ENCODE results near the gene GPR152. TPM values are rescaled to one million over a fixed set of nuclear protein-coding genes. Genes with fewer than 3 reads are reported as not detected.

The GPR152 gene
- total RNA-seq, 4 donors from 2014 or later: not detected

GRCh38 chr11:67401495-67402191 lies 50.9 kb downstream of the GPR152 start, which contains the start of gene PPP1CA:
Gene PPP1CA (minus strand): TSS chr11:67401858. CDS start chr11:67401782, 76 bp downstream.
- TF ChIP-seq EP300 (IDR thresholded peaks at IDR 0.05): no peak
- TF ChIP-seq POLR2A (IDR thresholded peaks at IDR 0.05): peak; percentile 80 to 86
- peak in 3 of 4 experiments; percentile 14 to 42 (median 31) for TF ChIP-seq CTCF (IDR thresholded peaks at IDR 0.05)
- TF ChIP-seq POLR2AphosphoS5 (IDR thresholded peaks at IDR 0.05): peak; percentile 74
- Histone ChIP-seq H3K4me1 (peaks cover 0 to 63% (median 18%) of the 10 kb centered on the region in 3 donors), H3K27me3 (peaks cover 36% of the 10 kb centered on the region), H3K4me3 (peak within 1 kb of the TSS; percentile 77 to 94), H3K27ac (peak within 1 kb of the TSS; percentile 73 to 97 (median 96)), H3K9me3 (no peaks in the 10 kb centered on the region), H3K36me3 (peaks cover 0 to 39% of the 10 kb centered on the region in 2 donors)
- 0% methylated on average over 1 to 13 of the region's 73 CpGs for WGBS, 2 donors (ENCODE audit: low coverage in 1 of 2)
- ATAC-seq: peak; percentile 94

Small RNA genes lying within 50 kb of the gene (small RNA-seq; reads per million reads assigned to genes)
- gene MIR6752: 0 to 0.13 (median 0) reads per million in 4 donors

Other genes starting within 250 kb of the GPR152 start
- gene GRK2, start 186.3 kb downstream of the GPR152 start, total RNA-seq: 10 to 100 TPM; 44.0 to 76.9 (median 64.8) TPM
- 10 to 100 TPM; 25.6 to 61.6 (median 32.3) TPM for gene ANKRD13D, start 163.4 kb downstream of the GPR152 start, total RNA-seq
- gene SSH3, start 149.2 kb downstream of the GPR152 start, total RNA-seq: 10 to 100 TPM; 33.9 to 58.4 (median 41.9) TPM
- gene POLD4, start 99.2 kb downstream of the GPR152 start, total RNA-seq: 10 to 100 TPM; 65.7 to 87.3 (median 74.4) TPM
- gene CLCF1, start 79.1 kb downstream of the GPR152 start, total RNA-seq: 10 to 100 TPM in 1 of 4 donors, 1 to 10 TPM in 3; 6.1 to 21.7 (median 9.4) TPM
- 10 to 100 TPM in 2 of 4 donors, 1 to 10 TPM in 2; 8.5 to 16.0 (median 11.1) TPM for gene RAD9A, start 60.7 kb downstream of the GPR152 start, total RNA-seq
- 10 to 100 TPM; 49.9 to 78.6 (median 63.4) TPM for gene PPP1CA, start 50.9 kb downstream of the GPR152 start, total RNA-seq
- gene TBC1D10C, start 48.6 kb downstream of the GPR152 start, total RNA-seq: 1 to 10 TPM in 3 of 4 donors, under 1 TPM in 1; 0.30 to 2.0 (median 1.5) TPM
- 1 to 10 TPM in 3 of 4 donors, under 1 TPM in 1; 0.73 to 3.3 (median 1.6) TPM for gene CARNS1, start 37.1 kb downstream of the GPR152 start, total RNA-seq
- 10 to 100 TPM; 35.8 to 49.7 (median 45.6) TPM for gene RPS6KB2, start 24.2 kb downstream of the GPR152 start, total RNA-seq
- gene PTPRCAP, start 15.0 kb downstream of the GPR152 start, total RNA-seq: 1 to 10 TPM; 3.5 to 6.4 (median 4.2) TPM
- 10 to 100 TPM; 48.3 to 82.4 (median 67.6) TPM for gene CORO1B, start 9.3 kb downstream of the GPR152 start, total RNA-seq
- gene CABP4, start 2.6 kb upstream of the GPR152 start, total RNA-seq: 1 to 10 TPM in 1 of 4 donors, under 1 TPM in 3; 0.13 to 2.4 (median 0.77) TPM
- 10 to 100 TPM; 22.2 to 35.2 (median 32.5) TPM for gene TMEM134, start 16.5 kb upstream of the GPR152 start, total RNA-seq
- gene AIP, start 30.3 kb upstream of the GPR152 start, total RNA-seq: 10 to 100 TPM; 65.4 to 87.5 (median 78.1) TPM
- 10 to 100 TPM in 3 of 4 donors, 1 to 10 TPM in 1; 9.5 to 18.7 (median 15.4) TPM for gene PITPNM1, start 52.6 kb upstream of the GPR152 start, total RNA-seq
- 10 to 100 TPM; 29.1 to 69.3 (median 53.9) TPM for gene CDK2AP2, start 55.4 kb upstream of the GPR152 start, total RNA-seq
- gene CABP2, start 70.7 kb upstream of the GPR152 start, total RNA-seq: not detected
- gene GSTP1, start 131.1 kb upstream of the GPR152 start, total RNA-seq: 100 to 1,000 TPM; 514 to 845 (median 628) TPM
- 100 to 1,000 TPM; 154 to 249 (median 180) TPM for gene NDUFV1, start 154.2 kb upstream of the GPR152 start, total RNA-seq
- gene NUDT8, start 177.2 kb upstream of the GPR152 start, total RNA-seq: 10 to 100 TPM in 1 of 4 donors, 1 to 10 TPM in 3; 2.4 to 18.5 (median 4.6) TPM
- not detected for gene TBX10, start 187.0 kb upstream of the GPR152 start, total RNA-seq
- not detected for gene ACY3, start 198.0 kb upstream of the GPR152 start, total RNA-seq
- 1 to 10 TPM in 1 of 4 donors, not detected in 3; 3.4 TPM for gene ALDH3B2, start 221.9 kb upstream of the GPR152 start, total RNA-seq

Measured in gastroesophageal sphincter (tissue), 4 donors.